ENCODE measurements around the gene PIGP. TPM values are rescaled to one million over a fixed set of nuclear protein-coding genes. Genes with fewer than 3 reads are reported as not detected.

PIGP gene
- total RNA-seq, 1 donor from 2014 or later: 28.7 TPM

- TF ChIP-seq CTCF (IDR thresholded peaks at IDR 0.05): no peak
- no peak overlapping the region for H3K27ac ChIP-seq
- no peak for DNase-seq
- no peak overlapping the region for H3K4me3 ChIP-seq
- H3K36me3 ChIP-seq: no peaks in the 10 kb centered on the region
- intact Hi-C loops (cut with DNase I): no loop called here
- no peak for ATAC-seq
- peaks cover 17% of the 10 kb centered on the region for H3K4me1 ChIP-seq
- no peaks in the 10 kb centered on the region for H3K9me3 ChIP-seq
- no peaks in the 10 kb centered on the region for H3K27me3 ChIP-seq (ENCODE audit: low read depth)
Observed at GRCh38 chr21:37082375-37082774, 9.5 kb upstream of the PIGP start.

- DNase-seq (no peak), ATAC-seq (peak in 1 of 2 donors; percentile 39)
- Histone ChIP-seq H3K27me3 (ENCODE audit: low read depth) (no peaks in the 10 kb centered on the region), H3K4me1 (peaks cover 21% of the 10 kb centered on the region), H3K27ac (no peak overlapping the region), H3K9me3 (no peaks in the 10 kb centered on the region), H3K4me3 (no peak overlapping the region), H3K36me3 (no peaks in the 10 kb centered on the region)
- peak; percentile 34 for TF ChIP-seq CTCF (IDR thresholded peaks at IDR 0.05)
- intact Hi-C loops (cut with DNase I): no loop called here
Observed at GRCh38 chr21:37079211-37079824, 6.4 kb upstream of the PIGP start.

- no peak for TF ChIP-seq CTCF (IDR thresholded peaks at IDR 0.05)
- intact Hi-C loops (cut with DNase I): no loop called here
- Histone ChIP-seq H3K4me1 (peaks cover 6% of the 10 kb centered on the region), H3K27ac (no peak overlapping the region), H3K36me3 (no peaks in the 10 kb centered on the region), H3K4me3 (no peak overlapping the region), H3K27me3 (ENCODE audit: low read depth) (no peaks in the 10 kb centered on the region), H3K9me3 (no peaks in the 10 kb centered on the region)
- DNase-seq (no peak), ATAC-seq (no peak)
Observed at GRCh38 chr21:37077403-37077802, 4.5 kb upstream of the PIGP start.

GRCh38 chr21:37076087-37076850 is 3.4 kb upstream of the PIGP start:
- intact Hi-C loops (cut with DNase I): no loop called here
- H3K27ac ChIP-seq: no peak overlapping the region
- H3K36me3 ChIP-seq: no peaks in the 10 kb centered on the region
- H3K9me3 ChIP-seq: no peaks in the 10 kb centered on the region
- no peaks in the 10 kb centered on the region for H3K27me3 ChIP-seq (ENCODE audit: low read depth)
- no peak for DNase-seq
- peaks cover 15% of the 10 kb centered on the region for H3K4me1 ChIP-seq
- H3K4me3 ChIP-seq: no peak overlapping the region
- TF ChIP-seq CTCF (IDR thresholded peaks at IDR 0.05): no peak
- ATAC-seq: no peak

- Histone ChIP-seq H3K4me3 (no peak overlapping the region), H3K4me1 (peaks cover 16% of the 10 kb centered on the region), H3K9me3 (no peaks in the 10 kb centered on the region), H3K27ac (no peak overlapping the region), H3K36me3 (peaks cover 1% of the 10 kb centered on the region), H3K27me3 (ENCODE audit: low read depth) (no peaks in the 10 kb centered on the region)
- ATAC-seq: no peak
- DNase-seq: no peak
- intact Hi-C loops (cut with DNase I): no loop called here
- no peak for TF ChIP-seq CTCF (IDR thresholded peaks at IDR 0.05)
Observed at GRCh38 chr21:37075214-37075770, 2.4 kb upstream of the PIGP start.

Data from lower lobe of right lung (tissue), 2 donors.